NCI-H345 (cell line): ENCODE results near the gene CORO1C.

Source experiments
- DNase-seq: peaks from one replicate; lab custom pipeline; 2025; lab: John Stamatoyannopoulos, UW

CORO1C gene

DNA sequence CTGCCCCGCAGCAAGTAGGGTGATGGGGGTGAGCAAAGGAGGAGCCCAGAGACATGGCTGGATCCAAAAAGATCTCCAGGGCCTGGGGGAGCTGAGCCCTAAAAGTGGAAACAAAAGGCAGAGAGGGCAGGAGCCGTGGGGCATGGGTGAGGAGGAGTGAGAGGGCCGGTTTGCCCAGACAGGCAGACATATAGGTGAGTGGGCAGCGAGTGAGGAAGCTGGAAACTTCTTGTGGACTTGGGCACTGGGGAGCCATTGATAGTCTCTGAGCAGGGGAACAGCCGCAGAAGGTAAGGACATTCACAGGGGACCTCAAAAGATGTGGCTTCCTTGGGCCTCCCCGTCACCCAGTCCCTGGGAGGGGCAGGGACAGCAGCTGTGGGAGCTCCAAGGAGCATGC, 116.7 kb downstream of the CORO1C start:
- DNase-seq, result no peak

GRCh38 chr12:108614041-108614440, 117.3 kb downstream of the CORO1C start:
- no peak for DNase-seq

GRCh38 chr12:108613548-108613947, 117.8 kb downstream of the CORO1C start:
- DNase-seq, result no peak

- no peak for DNase-seq
Observed at GRCh38 chr12:108612788-108613282, 118.5 kb downstream of the CORO1C start.

GRCh38 chr12:108611884-108612415, 119.4 kb downstream of the CORO1C start:
- no peak for DNase-seq

DNA sequence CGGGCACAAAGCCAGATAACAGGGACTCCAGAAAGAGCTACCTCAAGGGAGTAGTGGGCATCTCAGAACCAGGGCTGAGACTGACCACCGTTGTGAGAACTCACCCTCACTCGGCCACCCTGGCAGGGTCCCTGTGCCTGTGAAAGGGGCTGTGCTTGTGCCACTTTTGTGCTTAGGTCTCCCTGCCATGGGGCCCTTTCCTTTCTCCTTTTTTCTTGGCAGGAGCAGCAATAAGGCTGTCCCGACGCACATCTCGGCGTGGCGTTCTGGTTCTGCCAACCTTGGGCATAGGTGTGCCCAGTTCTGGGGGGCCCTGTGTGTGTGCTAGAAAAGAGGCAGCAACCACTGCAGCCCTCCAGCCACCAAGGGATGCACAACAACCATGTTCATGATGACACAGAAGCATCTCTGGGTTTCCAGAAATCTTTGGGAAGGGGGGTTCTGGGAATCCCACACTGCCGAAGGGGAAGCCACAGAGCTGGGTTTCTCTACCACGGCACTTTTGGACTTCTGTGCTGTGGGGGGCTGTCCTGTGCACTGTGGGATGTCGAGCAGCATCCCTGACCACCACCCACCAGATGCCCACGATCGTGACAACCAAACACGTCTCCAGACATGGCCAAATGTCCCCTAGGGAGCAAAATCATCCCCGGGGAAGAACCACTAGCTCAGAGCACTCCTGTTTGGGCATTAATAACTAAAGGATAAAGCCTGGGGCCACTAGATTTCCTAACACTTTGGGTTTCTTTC, 120.3 kb downstream of the CORO1C start:
- no peak for DNase-seq

DNA sequence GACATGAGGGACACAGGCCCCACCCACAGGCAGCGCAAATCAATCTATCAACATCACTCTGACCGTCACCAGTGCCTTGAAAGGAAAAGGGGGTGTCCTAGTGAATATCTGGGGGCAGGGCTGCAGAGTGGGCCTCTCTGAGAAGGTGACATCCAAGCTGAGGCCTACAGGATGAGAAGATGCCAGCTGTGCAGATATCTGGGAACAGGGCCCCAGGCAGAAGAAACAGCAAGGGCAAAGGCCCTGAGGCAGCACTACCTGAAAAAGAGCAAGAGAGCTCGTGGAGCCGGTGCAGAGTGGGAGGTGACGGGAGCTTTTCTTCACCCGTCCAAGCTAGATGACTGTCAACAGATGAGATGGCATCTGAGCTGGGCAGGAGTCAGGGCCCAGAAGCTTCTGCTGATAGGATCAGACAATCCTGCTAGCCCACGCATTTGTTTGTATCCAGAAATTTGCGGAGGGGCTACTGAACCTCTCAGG, 120.9 kb downstream of the CORO1C start:
- DNase-seq, result no peak

- DNase-seq, result no peak
Observed at GRCh38 chr12:108609537-108610335, 121.6 kb downstream of the CORO1C start.

DNA sequence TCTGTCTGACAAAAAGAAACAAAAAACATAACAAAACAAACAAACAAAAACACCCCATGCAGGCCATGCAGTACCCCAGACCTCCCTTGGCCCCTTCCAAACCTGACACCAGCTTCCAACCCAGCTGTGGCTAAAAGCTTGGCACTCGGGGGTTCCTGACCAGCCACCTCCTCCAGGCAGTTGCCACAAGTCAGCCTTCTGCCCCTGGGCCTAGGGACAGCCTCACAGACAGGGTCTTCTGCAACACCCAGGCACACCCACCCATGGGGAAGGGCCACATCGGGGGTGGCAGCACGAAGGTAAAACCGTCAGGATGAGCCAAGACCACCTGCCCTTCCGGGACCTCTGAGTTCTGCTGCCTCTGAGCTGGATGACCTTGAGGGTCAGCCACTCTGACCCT, 122.7 kb downstream of the CORO1C start:
- DNase-seq, result no peak

DNA sequence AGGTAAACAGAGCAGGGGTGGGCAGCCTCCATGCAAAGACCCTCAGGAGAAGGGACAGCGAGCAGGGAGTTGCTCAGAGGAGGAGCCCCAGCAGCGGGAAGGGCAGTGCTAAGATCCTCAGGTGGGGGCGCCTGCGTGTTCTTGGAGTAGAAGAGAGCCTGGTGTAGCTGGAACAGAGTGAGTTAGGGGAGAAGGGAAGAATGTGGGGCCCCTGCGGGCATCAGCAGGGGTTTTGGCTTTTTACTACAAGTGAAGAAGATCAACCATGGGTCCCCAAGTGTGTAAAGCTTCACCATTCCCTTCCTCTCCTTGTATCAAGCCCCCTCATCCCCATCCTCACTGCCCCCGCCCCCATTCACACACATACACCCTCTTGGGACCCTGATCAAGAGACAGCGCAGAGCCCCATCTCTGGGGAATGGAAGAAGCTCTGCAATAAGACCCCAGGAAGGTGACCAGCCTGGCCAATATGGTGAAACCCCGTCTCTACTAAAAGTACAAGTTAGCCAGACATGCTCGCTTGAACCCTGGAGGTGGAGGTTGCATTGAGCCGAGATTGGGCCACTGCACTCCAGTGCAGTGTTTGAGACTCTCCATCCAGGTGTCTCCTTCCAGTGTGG, 123.2 kb downstream of the CORO1C start:
- no peak for DNase-seq

DNA sequence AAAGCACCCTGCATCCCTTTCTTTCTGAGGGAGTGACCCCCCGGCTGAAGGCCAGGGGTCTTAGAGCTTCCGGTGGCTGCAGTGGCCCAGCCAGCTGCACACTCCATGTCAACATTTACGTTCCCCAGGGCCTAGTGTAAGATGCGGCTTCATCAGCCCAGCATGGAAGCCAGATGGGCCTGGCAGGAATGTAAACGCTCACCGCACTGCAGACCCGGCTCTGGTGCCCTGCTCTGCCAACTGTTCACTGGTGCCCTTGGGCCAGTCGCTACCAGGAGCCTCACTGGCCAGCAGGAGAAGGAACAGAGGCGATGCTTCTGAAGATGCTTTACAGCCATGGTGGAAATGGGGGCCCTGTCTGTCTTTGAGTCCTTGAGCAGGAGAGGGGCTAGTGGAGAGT, 124.8 kb downstream of the CORO1C start:
- no peak for DNase-seq

GRCh38 chr12:108605690-108606406, 125.5 kb downstream of the CORO1C start:
- no peak for DNase-seq

DNA sequence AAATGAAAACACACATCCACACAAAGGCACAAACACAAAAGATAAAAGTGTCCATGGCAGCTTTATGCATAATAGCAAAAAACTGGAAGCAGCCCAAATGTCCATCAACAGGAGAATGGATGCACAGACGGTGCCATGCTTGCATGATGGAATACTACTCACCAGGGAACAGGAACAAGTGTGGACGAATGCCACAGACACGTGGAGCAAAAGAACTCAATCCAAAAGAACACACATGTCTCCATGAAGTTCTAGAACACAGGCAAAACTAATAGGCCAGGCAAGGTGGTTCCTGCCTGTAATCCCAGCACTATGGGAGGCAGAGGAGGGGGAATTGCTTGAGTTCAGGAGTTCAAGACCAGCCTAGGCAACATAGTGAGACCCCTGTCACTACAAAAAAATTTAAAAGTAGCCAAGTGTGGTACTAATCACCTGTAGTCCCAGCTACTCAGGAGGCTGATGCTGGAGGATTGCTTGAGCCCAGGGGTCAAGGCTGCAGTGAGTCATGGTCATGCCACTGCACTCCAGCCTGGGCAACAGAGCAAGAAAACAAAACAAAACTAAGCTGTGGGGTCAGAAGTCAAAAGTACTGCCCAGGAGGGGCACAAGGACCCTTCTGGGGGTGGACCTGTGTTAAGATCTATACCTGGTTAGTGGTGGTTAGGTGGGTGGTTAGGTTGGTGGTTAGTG, 126.2 kb downstream of the CORO1C start:
- no peak for DNase-seq

DNA sequence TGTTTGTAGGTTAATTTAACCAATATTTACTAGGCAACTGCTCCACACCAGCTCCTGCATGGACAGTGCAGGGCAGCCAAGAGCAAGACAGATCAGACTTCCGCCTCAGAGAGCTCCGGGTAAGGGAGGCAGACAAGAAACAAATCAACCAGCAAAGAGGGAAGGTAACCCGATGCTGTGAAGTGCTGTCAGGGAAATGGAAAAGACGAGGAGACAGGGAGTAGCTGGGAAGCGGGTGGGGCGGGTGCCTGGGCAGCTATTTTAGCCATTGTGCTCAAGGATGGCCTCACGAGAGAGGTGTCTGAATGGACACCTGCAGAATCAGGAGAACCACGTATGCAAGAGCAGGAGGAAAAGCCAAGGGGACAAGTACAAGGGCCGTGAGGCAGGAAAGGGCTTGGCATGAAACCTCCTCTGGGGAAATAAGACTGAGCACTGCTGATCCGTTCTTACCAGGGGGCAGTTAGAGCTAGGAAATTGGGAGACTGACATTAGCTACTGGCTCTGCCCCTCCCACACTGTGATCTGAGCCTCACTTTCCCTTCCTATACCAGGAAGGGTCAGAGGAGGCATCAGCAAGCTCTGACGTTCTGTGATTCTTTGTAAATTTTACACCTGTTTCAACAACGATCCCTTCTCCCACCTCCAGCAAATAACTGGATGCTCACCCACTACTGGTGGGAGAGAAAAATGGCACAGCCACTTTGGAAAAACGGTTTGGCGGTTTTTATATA, 126.9 kb downstream of the CORO1C start:
- no peak for DNase-seq

GRCh38 chr12:108603743-108604142, 127.6 kb downstream of the CORO1C start:
- no peak for DNase-seq

- no peak for DNase-seq
Observed at GRCh38 chr12:108602976-108603704, 128.2 kb downstream of the CORO1C start.

DNA sequence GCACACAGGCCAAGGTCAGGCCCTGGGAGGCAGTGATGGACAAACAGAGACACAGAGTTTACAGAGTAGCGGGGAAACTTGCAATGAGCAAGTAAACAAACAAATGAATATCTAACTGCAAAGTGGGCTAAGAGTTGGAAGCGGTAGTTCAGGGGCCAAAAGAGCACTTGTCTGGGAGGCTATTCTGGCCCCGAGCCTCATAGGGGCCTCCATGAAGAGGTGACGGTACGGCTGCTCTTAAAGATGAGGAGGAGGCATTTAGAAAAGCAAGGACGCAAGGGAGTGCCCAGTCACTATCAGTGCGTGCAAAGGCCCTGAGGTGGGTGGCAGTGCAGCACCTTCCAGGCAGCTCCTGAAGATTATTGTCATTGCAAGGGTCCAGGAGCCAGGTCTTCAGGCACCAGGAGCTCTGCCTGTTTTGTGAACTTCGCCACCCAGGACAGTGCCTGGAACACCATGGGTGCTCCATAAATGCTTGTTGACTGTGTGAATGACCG, 129.1 kb downstream of the CORO1C start:
- DNase-seq, result no peak

DNA sequence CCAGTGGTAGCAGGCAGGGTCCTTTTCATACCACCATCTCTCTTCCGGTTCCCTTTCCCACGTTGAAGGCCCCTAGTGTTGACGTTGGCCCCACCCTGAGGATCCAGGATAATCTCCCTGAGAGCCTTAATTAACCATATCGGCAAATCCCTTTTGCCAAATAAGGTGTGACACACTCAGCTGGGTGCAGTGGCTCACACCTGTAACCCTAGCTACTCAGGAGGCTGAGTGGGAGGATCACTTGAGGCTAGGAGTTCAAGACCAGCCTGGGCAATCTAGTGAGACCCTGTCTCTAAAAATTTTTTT, 130.7 kb downstream of the CORO1C start:
- no peak for DNase-seq

DNA sequence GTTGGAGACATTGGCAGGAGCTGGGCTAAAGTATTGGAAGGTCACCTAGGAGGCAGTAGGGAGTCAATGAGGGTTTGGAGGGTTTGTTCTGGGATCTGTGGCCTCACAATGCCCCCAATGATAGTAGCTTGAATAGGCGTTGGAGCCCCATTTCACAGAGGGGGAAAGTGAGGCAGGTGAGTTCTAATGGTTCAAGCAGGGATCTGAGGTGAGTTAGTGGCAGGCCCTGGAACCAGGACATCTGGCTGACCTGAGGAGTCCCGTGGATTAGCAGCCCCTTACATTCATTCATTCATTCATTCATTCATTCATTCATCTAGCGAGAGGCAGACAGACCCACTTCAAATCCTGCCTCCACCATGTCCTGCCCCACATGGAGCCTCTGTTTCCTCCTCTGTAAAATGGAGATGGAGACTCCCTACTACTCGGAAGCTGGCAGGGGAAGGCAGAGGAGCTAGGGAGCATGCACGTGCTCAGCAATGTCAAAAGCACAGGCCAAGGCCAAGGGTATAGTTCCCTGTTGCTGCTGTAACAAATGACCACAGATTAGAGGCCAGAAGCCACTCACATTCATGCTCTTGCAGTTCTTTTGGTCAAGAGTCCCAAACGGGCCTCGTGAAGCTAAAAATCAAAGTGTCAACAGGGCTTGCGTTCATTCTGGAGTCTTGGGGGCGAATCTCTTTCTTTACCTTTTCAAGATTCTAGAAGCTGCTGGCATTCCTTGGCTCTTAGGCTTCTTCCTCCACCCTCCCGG, 131.2 kb downstream of the CORO1C start:
- DNase-seq, result no peak
